BLaER1 treated with 17β-estradiol and CSF1 and Interleukin-3, amounts not matched to agents 10 nM and 100 nM (cell line): ENCODE measurements around the gene NT5C2.
A peak's percentile ranks its signal among the peaks of the same experiment; 100 is the strongest.
"Not testable (repeated sequence)": the region's sequence is repeated elsewhere in the genome, so short reads cannot be mapped to it uniquely, and the experiment has no call there.

ENCODE experiments used
- H3K27ac ChIP-seq, 11 experiments: shearing (Covaris generic); formaldehyde crosslinking; 2 replicates each; pipeline ENCODE4 v1.8.1; 2022
- H3K27me3 ChIP-seq, 11 experiments: shearing (Covaris generic); formaldehyde crosslinking; 2 replicates each; pipeline ENCODE4 v1.8.1; 2022
- H3K36me3 ChIP-seq, 11 experiments: shearing (Covaris generic); formaldehyde crosslinking; 2 replicates each; pipeline ENCODE4 v1.8.1; 2022
- H3K4me1 ChIP-seq, 10 experiments: shearing (Covaris generic); formaldehyde crosslinking; 2 replicates each; pipeline ENCODE4 v1.8.1; 2022
- H3K4me2 ChIP-seq, 11 experiments: shearing (Covaris generic); formaldehyde crosslinking; 2 replicates each; pipeline ENCODE4 v1.8.1; 2022
- H3K4me3 ChIP-seq, 10 experiments: shearing (Covaris generic); formaldehyde crosslinking; 2 replicates each; pipeline ENCODE4 v1.8.1; 2022
- H3K9ac ChIP-seq, 11 experiments: shearing (Covaris generic); formaldehyde crosslinking; 2 replicates each; pipeline ENCODE4 v1.8.1; 2022
- H3K9me3 ChIP-seq, 11 experiments: shearing (Covaris generic); formaldehyde crosslinking; replicated peaks in 1 of 11; 2 replicates each; pipeline ENCODE4 v1.8.1; 2022
- H4K20me1 ChIP-seq, 11 experiments: shearing (Covaris generic); formaldehyde crosslinking; 2 replicates each; pipeline ENCODE4 v1.8.1; 2022
- Cebpa-rat ChIP-seq, 11 experiments: shearing (Covaris generic); IDR thresholded peaks; 2 replicates each; pipeline ENCODE4 v1.8.1; 2022

The NT5C2 gene

DNA sequence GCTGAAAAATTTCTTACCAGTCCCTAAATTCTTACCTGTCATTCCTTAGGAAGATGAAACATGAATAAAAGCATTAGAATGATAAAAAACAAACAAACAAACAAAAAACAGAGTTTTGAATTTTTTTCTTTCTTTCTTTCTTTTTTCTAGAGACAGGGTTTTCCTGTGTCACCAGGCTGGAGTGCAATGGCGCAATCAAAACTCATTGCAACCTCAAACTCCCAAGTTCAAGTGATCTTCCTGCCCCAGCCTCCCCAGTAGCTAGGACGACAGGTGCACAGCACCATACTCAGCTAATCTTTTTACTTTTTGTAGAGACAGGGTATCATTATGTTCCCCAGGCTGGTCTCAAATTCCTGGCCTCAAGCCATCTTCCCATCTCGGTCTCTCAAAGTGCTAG lies 26.5 kb downstream of the NT5C2 start:
- peaks cover 0 to 7% (median 0%) of the 10 kb centered on the region in 10 experiments; a peak in 6 of 20 replicates for H3K4me1 ChIP-seq
- TF ChIP-seq Cebpa-rat (IDR thresholded peaks at IDR 0.05), result no peak
- peaks cover 0 to 36% (median 26%) of the 10 kb centered on the region in 11 experiments; a peak in 20 of 22 replicates for H3K9me3 ChIP-seq
- H3K9ac ChIP-seq, result no peak overlapping the region
- no peak overlapping the region; a peak in 1 of 22 replicates for H3K4me2 ChIP-seq
- no peaks in the 10 kb centered on the region for H3K27me3 ChIP-seq
- H4K20me1 ChIP-seq, result peaks cover 12 to 100% (median 36%) of the 10 kb centered on the region in 11 experiments; a peak in 17 of 22 replicates
- no peak overlapping the region; a peak in 1 of 20 replicates for H3K4me3 ChIP-seq
- peaks cover 95 to 100% (median 99%) of the 10 kb centered on the region in 11 experiments for H3K36me3 ChIP-seq
- H3K27ac ChIP-seq, result no peak overlapping the region

DNA sequence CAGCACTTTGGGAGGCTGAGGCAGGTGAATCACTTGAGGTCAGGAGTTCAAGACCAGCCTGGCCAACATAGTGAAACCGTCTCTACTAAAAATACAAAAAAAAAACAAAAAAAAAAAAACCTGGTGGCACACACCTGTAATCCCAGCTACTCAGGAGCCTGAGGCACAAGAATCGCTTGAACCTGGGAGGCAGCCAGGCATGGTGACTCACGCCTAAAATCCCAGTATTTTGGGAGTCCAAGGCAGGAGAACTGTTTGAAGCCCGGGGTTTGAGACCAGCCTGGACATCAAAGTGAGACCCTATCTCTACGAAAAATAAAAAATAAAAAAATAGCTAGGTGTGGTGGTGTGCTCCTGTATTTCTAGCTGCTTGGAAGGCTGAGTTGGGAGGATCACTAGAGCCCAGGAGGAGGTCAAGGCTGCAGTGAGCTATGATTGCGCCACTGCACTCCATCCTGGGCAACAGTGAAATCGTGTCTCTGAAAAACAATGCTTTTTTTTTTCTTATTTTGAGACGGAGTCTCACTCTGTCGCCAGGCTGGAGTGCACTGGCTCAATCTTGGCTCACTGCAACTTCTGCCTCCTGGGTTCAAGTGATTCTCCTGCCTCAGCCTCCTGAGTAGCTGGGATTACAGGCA lies 29.2 kb downstream of the NT5C2 start:
- 0 out of 22 replicates have a peak, but pooled peaks of 1 of the 11 experiments have one; percentile 24 for TF ChIP-seq Cebpa-rat (IDR thresholded peaks at IDR 0.05)
- H3K4me2 ChIP-seq, H3K4me3 ChIP-seq, H3K9ac ChIP-seq, H3K27ac ChIP-seq, H3K4me1 ChIP-seq, H3K27me3 ChIP-seq: not testable (repeated sequence)
- Histone ChIP-seq H3K36me3 (peaks cover 90 to 100% (median 97%) of the 10 kb centered on the region in 11 experiments), H3K9me3 (peaks cover 0 to 36% (median 26%) of the 10 kb centered on the region in 11 experiments; a peak in 20 of 22 replicates), H4K20me1 (peaks cover 0 to 100% (median 31%) of the 10 kb centered on the region in 11 experiments; a peak in 17 of 22 replicates)

DNA sequence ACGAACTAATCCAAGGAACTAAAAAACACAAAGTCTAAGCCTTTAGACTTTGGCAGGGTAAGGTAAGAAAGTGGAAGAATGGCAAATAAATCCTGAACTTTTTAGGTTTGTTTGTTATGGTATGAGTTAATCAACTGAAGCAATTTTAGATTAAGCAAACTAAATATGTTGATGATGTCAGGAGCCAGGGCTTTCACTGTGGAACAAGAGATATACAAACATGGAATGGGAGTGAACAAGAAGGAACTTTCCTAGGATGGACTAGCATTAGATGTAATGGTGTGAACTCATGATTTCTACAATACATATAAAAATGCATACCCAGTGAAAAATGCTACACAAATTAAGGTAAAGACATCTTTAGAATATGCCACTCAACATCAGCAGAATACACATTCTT lies 35.8 kb downstream of the NT5C2 start:
- Histone ChIP-seq H3K4me3 (no peak overlapping the region), H3K27ac (no peak overlapping the region)

DNA sequence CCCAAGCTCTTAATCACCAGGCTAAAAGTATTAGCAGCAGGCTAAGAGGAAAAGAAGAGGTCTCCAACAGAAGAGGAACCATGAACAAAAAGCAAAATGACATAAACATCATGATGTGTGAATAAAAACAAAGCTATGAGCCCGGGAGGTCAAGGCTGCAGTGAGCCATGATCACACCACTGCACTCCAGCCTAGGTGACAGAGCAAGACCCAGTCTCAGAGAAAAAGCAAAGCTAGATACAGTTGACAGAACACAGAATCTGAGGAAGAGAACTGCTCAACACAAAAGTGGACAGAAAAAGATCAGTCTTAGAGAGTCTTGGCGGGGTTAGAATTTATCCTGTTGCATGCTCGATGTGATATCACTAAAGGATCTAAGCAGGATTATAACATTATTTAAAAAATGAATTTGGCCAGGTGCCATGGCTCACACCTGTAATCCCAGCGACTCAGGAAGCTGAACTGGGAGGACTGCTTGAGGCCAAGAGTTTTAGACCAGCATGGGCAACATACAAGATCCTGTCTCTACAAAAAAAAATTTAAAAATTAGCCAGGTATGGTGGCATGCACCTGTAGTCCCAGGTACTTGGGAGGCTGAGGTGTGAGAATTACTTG lies 37.5 kb downstream of the NT5C2 start:
- H3K36me3 ChIP-seq, result peaks cover 70 to 98% (median 91%) of the 10 kb centered on the region in 11 experiments
- no peak overlapping the region for H3K27ac ChIP-seq
- no peak overlapping the region for H3K4me3 ChIP-seq
- 0 out of 22 replicates have a peak overlapping the region, but pooled peaks of 2 of the 11 experiments have one; percentile 1 to 15 for H3K4me2 ChIP-seq
- peaks cover 7 to 100% (median 53%) of the 10 kb centered on the region in 11 experiments; a peak in 18 of 22 replicates for H4K20me1 ChIP-seq
- no peak for TF ChIP-seq Cebpa-rat (IDR thresholded peaks at IDR 0.05)
- no peak overlapping the region for H3K9ac ChIP-seq
- no peaks in the 10 kb centered on the region for H3K9me3 ChIP-seq
- no peaks in the 10 kb centered on the region for H3K27me3 ChIP-seq
- peaks cover 0 to 31% (median 2%) of the 10 kb centered on the region in 10 experiments; a peak in 12 of 20 replicates for H3K4me1 ChIP-seq

More for the DNA sequence above, 35.8 kb downstream of the NT5C2 start:
- Histone ChIP-seq H3K4me1 (peaks cover 0 to 31% (median 2%) of the 10 kb centered on the region in 10 experiments; a peak in 12 of 20 replicates), H3K36me3 (peaks cover 76 to 98% (median 92%) of the 10 kb centered on the region in 11 experiments), H3K27me3 (no peaks in the 10 kb centered on the region), H3K9ac (no peak overlapping the region), H4K20me1 (peaks cover 7 to 100% (median 60%) of the 10 kb centered on the region in 11 experiments; a peak in 19 of 22 replicates), H3K9me3 (0 out of 22 replicates have a peak, but pooled peaks cover 0 to 7% (median 0%) of the 10 kb centered on the region in 11 experiments), H3K4me2 (no peak overlapping the region)
- no peak for TF ChIP-seq Cebpa-rat (IDR thresholded peaks at IDR 0.05)

DNA sequence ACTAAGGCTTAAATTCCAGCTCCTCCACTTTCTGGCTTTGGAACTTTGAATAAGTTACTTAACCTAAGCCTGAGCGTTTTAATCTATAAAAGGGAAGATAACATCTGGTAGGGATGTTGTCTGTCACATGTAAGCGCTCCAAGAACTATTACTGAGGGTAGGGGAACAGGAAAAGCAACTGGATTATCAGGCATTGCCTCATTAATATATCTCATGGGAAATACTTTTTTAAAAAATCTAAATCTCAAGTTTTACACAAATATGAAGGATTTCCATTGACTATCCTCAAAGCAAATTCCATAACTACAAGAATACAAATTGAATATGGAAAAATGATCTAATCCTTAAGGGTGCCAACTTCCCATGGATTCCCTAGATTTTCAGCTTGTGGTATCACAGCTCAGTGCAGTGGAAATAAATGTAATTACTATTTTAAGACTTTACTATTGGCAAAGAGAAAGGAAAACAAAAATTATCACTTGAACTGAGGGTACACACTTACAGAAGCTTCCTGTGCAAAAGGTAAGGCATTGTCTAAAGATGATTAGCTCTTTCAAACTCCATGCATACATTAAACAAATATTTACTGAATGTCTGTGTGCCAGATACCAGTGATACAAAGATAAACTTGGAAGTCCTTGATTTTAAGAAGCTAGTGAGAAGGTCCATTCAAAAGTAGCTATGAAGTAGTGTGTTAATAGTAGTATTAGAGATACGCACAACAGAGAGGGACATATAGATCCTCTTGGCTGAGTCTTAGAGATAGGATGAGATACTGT lies 38.4 kb downstream of the NT5C2 start:
- Histone ChIP-seq H3K27ac (no peak overlapping the region), H3K9ac (no peak overlapping the region), H3K9me3 (no peaks in the 10 kb centered on the region), H3K36me3 (peaks cover 73 to 98% (median 92%) of the 10 kb centered on the region in 11 experiments), H4K20me1 (peaks cover 7 to 100% (median 54%) of the 10 kb centered on the region in 11 experiments; a peak in 18 of 22 replicates), H3K27me3 (no peaks in the 10 kb centered on the region), H3K4me3 (no peak overlapping the region), H3K4me1 (peaks cover 0 to 31% (median 2%) of the 10 kb centered on the region in 10 experiments; a peak in 12 of 20 replicates), H3K4me2 (no peak overlapping the region)
- TF ChIP-seq Cebpa-rat (IDR thresholded peaks at IDR 0.05), result no peak

DNA sequence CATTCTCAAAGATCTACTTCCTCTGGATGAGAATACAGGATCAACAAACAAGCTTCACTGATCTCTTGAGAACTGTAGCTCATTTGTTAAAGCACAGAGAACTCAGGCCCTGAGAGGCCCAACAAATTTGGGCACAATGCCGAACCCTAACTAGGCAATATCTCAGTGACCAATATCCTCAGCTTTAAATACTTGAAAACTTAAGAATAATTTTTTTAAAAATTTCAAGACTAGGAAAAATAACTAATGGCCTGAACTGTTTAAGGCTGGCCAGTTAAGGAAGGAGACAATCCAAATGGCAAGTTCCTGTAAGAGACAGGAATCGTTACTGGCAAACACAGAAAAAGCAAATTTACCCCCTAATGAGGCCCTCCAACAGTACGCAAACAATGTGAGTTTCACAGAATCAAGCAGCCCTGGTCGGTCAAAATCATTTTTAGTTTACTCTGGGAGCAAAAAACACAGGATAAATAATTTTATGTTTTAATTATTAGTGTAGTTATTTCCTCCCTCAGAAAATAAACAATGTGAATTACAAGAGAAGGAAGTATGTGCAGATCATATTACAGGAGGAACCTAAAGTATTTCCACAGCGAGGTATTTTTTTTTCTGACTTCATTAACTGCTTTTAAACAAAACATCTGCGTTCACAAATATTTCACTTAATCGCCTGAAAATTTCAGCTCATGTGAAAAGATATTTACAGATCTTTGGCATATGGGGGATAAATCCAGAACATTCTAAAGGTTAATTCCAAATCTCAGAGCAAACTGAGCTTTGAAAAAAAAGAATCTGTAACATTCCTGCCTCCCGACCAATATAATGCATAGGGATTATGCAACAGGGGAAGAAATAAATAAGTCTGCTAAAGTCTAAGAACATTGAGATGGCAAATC lies 39.5 kb downstream of the NT5C2 start:
- Histone ChIP-seq H4K20me1 (peaks cover 7 to 100% (median 53%) of the 10 kb centered on the region in 11 experiments; a peak in 17 of 22 replicates), H3K9me3 (no peaks in the 10 kb centered on the region), H3K27me3 (no peaks in the 10 kb centered on the region), H3K4me1 (peaks cover 0 to 31% (median 2%) of the 10 kb centered on the region in 10 experiments; a peak in 12 of 20 replicates), H3K4me2 (no peak overlapping the region), H3K27ac (peak overlapping the region in 2 of 11 experiments; percentile 0 to 2; a peak in 1 of 22 replicates), H3K4me3 (no peak overlapping the region), H3K36me3 (peaks cover 71 to 98% (median 93%) of the 10 kb centered on the region in 11 experiments), H3K9ac (peak overlapping the region in 1 of 11 experiments; percentile 8; a peak in 1 of 22 replicates)
- TF ChIP-seq Cebpa-rat (IDR thresholded peaks at IDR 0.05), result no peak

DNA sequence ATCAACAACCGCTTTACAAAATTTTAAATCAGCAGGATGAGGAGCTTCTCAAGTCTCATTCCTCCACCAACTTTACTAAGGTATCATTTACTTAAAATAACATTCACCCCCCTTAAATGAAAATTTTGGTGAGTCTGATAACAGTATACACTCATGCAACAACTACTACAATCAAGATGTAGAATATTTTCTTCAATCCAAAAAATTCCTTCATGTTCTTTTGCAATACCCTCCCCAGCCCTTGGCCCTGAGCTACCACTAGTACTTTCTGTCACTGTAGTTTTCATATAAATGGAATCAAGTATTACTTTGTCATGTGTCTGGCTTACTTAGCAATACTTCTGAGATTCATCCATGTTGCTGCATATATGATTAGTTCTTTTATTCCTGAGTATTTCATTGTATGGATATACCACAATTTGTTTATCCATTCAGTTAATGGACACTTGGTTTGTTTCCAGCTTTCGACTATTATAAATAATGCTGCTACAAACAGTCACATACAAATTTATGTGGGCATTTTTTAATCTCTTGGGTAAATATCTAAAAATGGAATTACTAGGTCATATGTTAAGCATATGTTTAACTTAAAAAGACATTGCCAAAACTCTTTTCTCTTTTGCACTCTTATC lies 43.0 kb downstream of the NT5C2 start:
- TF ChIP-seq Cebpa-rat (IDR thresholded peaks at IDR 0.05), result no peak
- H3K4me1 ChIP-seq, result peaks cover 0 to 20% (median 2%) of the 10 kb centered on the region in 10 experiments; a peak in 11 of 20 replicates
- no peak overlapping the region for H3K27ac ChIP-seq
- peaks cover 61 to 98% (median 90%) of the 10 kb centered on the region in 11 experiments for H3K36me3 ChIP-seq
- H3K9me3 ChIP-seq, result no peaks in the 10 kb centered on the region
- H3K27me3 ChIP-seq, result no peaks in the 10 kb centered on the region
- no peak overlapping the region for H3K4me3 ChIP-seq
- H3K9ac ChIP-seq, result no peak overlapping the region
- H4K20me1 ChIP-seq, result peaks cover 0 to 100% (median 45%) of the 10 kb centered on the region in 11 experiments; a peak in 14 of 22 replicates
- H3K4me2 ChIP-seq, result no peak overlapping the region
